Right lobe of liver (tissue), 6 donors: Measurements from ENCODE around the gene SLC6A9. TPM values are rescaled to one million over a fixed set of nuclear protein-coding genes. Genes with fewer than 3 reads are reported as not detected.
A peak's percentile ranks its signal among the peaks of the same experiment; 100 is the strongest.

ENCODE experiments used
- ATAC-seq, 4 donors: fragments of 200-7000 bp; cut with Tn5 transposase; one replicate each; pipeline ENCODE4 v1.9.1; 2020; ENCODE audit warnings: mild to moderate bottlenecking in 4 of 4, moderate library complexity in 4 of 4
- DNase-seq, 3 donors: peaks; one replicate each; pipeline ENCODE4 v3.0.0-alpha.2; 2020
- H3K27ac ChIP-seq, 3 donors: fragments of 200-600 bp; one replicate each; pipeline ENCODE4 v1.8.0; 2022
- H3K27me3 ChIP-seq, 2 donors: fragments of 200-600 bp; one replicate each; pipeline ENCODE4 v1.8.0; 2022
- H3K36me3 ChIP-seq, 4 donors: fragments of 200-600 bp; sonication (generic) in 1 of 4; one replicate each; pipeline versions ENCODE4 v1.5.1 to v1.8.0; 2017 to 2022; ENCODE audit warnings: control low read depth in 1 of 4
- H3K4me1 ChIP-seq, 4 donors: fragments of 200-600 bp; sonication (generic) in 1 of 4; one replicate each; pipeline versions ENCODE4 v1.5.1 to v1.8.0; 2017 to 2022; ENCODE audit warnings: control low read depth in 1 of 4
- H3K4me3 ChIP-seq, 3 donors: fragments of 200-600 bp; one replicate each; pipeline ENCODE4 v1.8.0; 2022
- H3K9me3 ChIP-seq, 4 donors: fragments of 200-600 bp; sonication (generic) in 1 of 4; one replicate each; pipeline versions ENCODE4 v1.5.1 to v1.8.0; 2017 to 2022; ENCODE audit warnings: control low read depth in 1 of 4
- CTCF ChIP-seq, 4 donors: fragments of 200-600 bp in 3 of 4; fragments of 450-650 bp in 1 of 4; IDR thresholded peaks; one replicate each; pipeline versions ENCODE4 v1.5.1 to v1.8.0; 2016 to 2022; ENCODE audit warnings: antibody characterized with exemption in 4 of 4, mild to moderate bottlenecking in 2 of 4
- POLR2A ChIP-seq: fragments of 450-650 bp; IDR thresholded peaks from one replicate; pipeline ENCODE4 v1.6.1; 2017; ENCODE audit warnings: antibody characterized with exemption, mild to moderate bottlenecking
- whole genome bisulfite sequencing: methylation state at CpG from one replicate; pipeline ENCODE4 v1.1.6; 2018; ENCODE audit warnings: low coverage, low lambda C conversion rate; ENCODE audit not compliant: insufficient coverage; ENCODE audit errors: missing lambda C conversion rate; 5-methylcytosine and 5-hydroxymethylcytosine counted together
- intact Hi-C, 2 donors: fragments of 100-400 bp; cut with DNase I; formaldehyde crosslinking; loops; one replicate each; pipeline versions ENCODE4 v1.11.2 to v1.14.1; 2022
- total RNA-seq, 6 experiments: library from RNA; depleted of rRNA in 2 of 6; stranded (reverse); fragments of >200 nt in 2 of 6; fragmentation: NEBNext Ultra II Directional in 3 of 6; extraction: Animal tissue kit (Norgen Biotek cat#: 25700) in 3 of 6; gene quantifications; one replicate each; pipeline versions ENCODE4 v1.1.0 to v1.2.4, GENCODE V29; 2016 to 2023
- donor health status: DM: no; HTN: yes; CAD: no.
- donor health status: DM: no; HTN: no; CAD: no.
- donor health status: DM: no; HTN: no; CAD: no.
- donor health status: DM: no; HTN: yes; CAD: no.
- donor health status: DM: no; HTN: yes; CAD: no.

SLC6A9 gene
- total RNA-seq, 6 experiments from 2014 or later: 0.78 to 2.2 (median 1.9) TPM

- no peaks in the 10 kb centered on the region for H3K4me1 ChIP-seq
- H3K9me3 ChIP-seq: no peaks in the 10 kb centered on the region
- H3K36me3 ChIP-seq: no peaks in the 10 kb centered on the region
- H3K27ac ChIP-seq: no peak overlapping the region
- no peak overlapping the region for H3K4me3 ChIP-seq
- DNase-seq: no peak
- WGBS: 60% methylated on average over 1 of the region's 5 CpGs
- ATAC-seq: no peak
- no peak for TF ChIP-seq CTCF (IDR thresholded peaks at IDR 0.05)
- no peaks in the 10 kb centered on the region for H3K27me3 ChIP-seq
- intact Hi-C loops: loop anchor here (5.0 kb wide), 1 partner anchor 35 kb away; no protein-coding TSS in a partner anchor
Observed at GRCh38 chr1:44037154-44037553, 5.9 kb upstream of the SLC6A9 start.

GRCh38 chr1:44036409-44037139 is 5.3 kb upstream of the SLC6A9 start:
- Histone ChIP-seq H3K27me3 (no peaks in the 10 kb centered on the region), H3K4me1 (no peaks in the 10 kb centered on the region), H3K4me3 (no peak overlapping the region), H3K36me3 (no peaks in the 10 kb centered on the region), H3K27ac (no peak overlapping the region), H3K9me3 (no peaks in the 10 kb centered on the region)
- peak; percentile 79 to 86 (median 82) for TF ChIP-seq CTCF (IDR thresholded peaks at IDR 0.05)
- TF ChIP-seq POLR2A: no peak
- WGBS: 6% methylated on average over 6 of the region's 6 CpGs
- ATAC-seq (peak; percentile 88 to 95 (median 89)), DNase-seq (peak; percentile 67 to 75 (median 70))
- intact Hi-C loops: loop anchor here (5.0 kb wide), 1 partner anchor 34 kb away; no protein-coding TSS in a partner anchor

GRCh38 chr1:44035726-44036408 is 4.6 kb upstream of the SLC6A9 start:
- H3K27ac ChIP-seq: no peak overlapping the region
- intact Hi-C loops: loop anchor here (5.0 kb wide), 1 partner anchor 34 kb away; no protein-coding TSS in a partner anchor
- peaks cover 0 to under 1% (median 0%) of the 10 kb centered on the region in 4 donors for H3K4me1 ChIP-seq
- no peak overlapping the region for H3K4me3 ChIP-seq
- no peaks in the 10 kb centered on the region for H3K27me3 ChIP-seq
- ATAC-seq (peak in 1 of 4 donors; percentile 16), DNase-seq (peak in 1 of 3 donors; percentile 46)
- WGBS: 11% methylated on average over 1 of the region's 8 CpGs
- TF ChIP-seq POLR2A (no peak), CTCF (IDR thresholded peaks at IDR 0.05) (no peak)
- H3K9me3 ChIP-seq: no peaks in the 10 kb centered on the region
- H3K36me3 ChIP-seq: no peaks in the 10 kb centered on the region

GRCh38 chr1:44034976-44035716 is 3.9 kb upstream of the SLC6A9 start:
- Histone ChIP-seq H3K27me3 (no peaks in the 10 kb centered on the region), H3K4me3 (no peak overlapping the region), H3K4me1 (peaks cover 0 to 3% (median 0%) of the 10 kb centered on the region in 4 donors), H3K27ac (no peak overlapping the region), H3K9me3 (no peaks in the 10 kb centered on the region), H3K36me3 (no peaks in the 10 kb centered on the region)
- 61% methylated on average over 6 of the region's 11 CpGs for WGBS
- intact Hi-C loops: loop anchor here (5.0 kb wide), 1 partner anchor 33 kb away; no protein-coding TSS in a partner anchor
- TF ChIP-seq CTCF (IDR thresholded peaks at IDR 0.05): no peak
- TF ChIP-seq POLR2A: no peak
- no peak for ATAC-seq
- no peak for DNase-seq
